HepG2 (cell line): Measurements from ENCODE around the gene PDE9A. TPM values are rescaled to one million over a fixed set of nuclear protein-coding genes. Genes with fewer than 3 reads are reported as not detected.
A peak's percentile ranks its signal among the peaks of the same experiment; 100 is the strongest.

Source experiments
- ARNTL ChIP-seq: sonication (generic); formaldehyde crosslinking; IDR thresholded peaks from 2 replicates; pipeline ENCODE4 v1.4.0; 2020; ENCODE audit warnings: mild to moderate bottlenecking, missing genetic modification reagents
- FLYWCH1 ChIP-seq: sonication (generic); formaldehyde crosslinking; IDR thresholded peaks from 2 replicates; pipeline ENCODE4 v1.8.1; 2023; ENCODE audit warnings: mild to moderate bottlenecking, missing genetic modification reagents
- FOSL2 ChIP-seq: sonication (generic); formaldehyde crosslinking; IDR thresholded peaks from 2 replicates; pipeline ENCODE4 v1.4.0; 2020; ENCODE audit warnings: missing genetic modification reagents
- PRDM15 ChIP-seq: sonication (generic); formaldehyde crosslinking; IDR thresholded peaks from 2 replicates; pipeline ENCODE4 v1.4.0; 2020; ENCODE audit warnings: missing genetic modification reagents
- RFX3 ChIP-seq: IDR thresholded peaks from 2 replicates; pipeline ENCODE4 v1.6.1; 2016; ENCODE audit warnings: missing biosample characterization, missing genetic modification reagents
- SALL2 ChIP-seq: sonication (generic); formaldehyde crosslinking; IDR thresholded peaks from 2 replicates; pipeline ENCODE4 v1.8.1; 2023; ENCODE audit warnings: mild to moderate bottlenecking, missing genetic modification reagents, inconsistent platforms
- STAT6 ChIP-seq: sonication (generic); formaldehyde crosslinking; IDR thresholded peaks from 2 replicates; pipeline ENCODE4 v1.4.0; 2020; ENCODE audit warnings: missing genetic modification reagents, mild to moderate bottlenecking, borderline replicate concordance
- TBX2 ChIP-seq: sonication (generic); formaldehyde crosslinking; IDR thresholded peaks from 2 replicates; pipeline ENCODE4 v1.5.0; 2020; ENCODE audit warnings: missing genetic modification reagents, mild to moderate bottlenecking, borderline replicate concordance
- ZNF281 ChIP-seq: sonication (generic); formaldehyde crosslinking; IDR thresholded peaks from 2 replicates; pipeline ENCODE4 v1.4.0; 2020; ENCODE audit warnings: missing genetic modification reagents, borderline replicate concordance
- ZNF367 ChIP-seq: sonication (generic); formaldehyde crosslinking; IDR thresholded peaks from 2 replicates; pipeline ENCODE4 v1.4.0; 2020; ENCODE audit warnings: missing genetic modification reagents, borderline replicate concordance
- ZNF451 ChIP-seq: sonication (generic); formaldehyde crosslinking; IDR thresholded peaks from 2 replicates; pipeline ENCODE4 v1.5.0; 2020; ENCODE audit warnings: mild to moderate bottlenecking, missing genetic modification reagents
- ZNF513 ChIP-seq: sonication (generic); formaldehyde crosslinking; conservative IDR thresholded peaks from 2 replicates; pipeline ENCODE4 v1.5.0; 2020; ENCODE audit warnings: missing genetic modification reagents
- ZNF567 ChIP-seq: sonication (generic); formaldehyde crosslinking; IDR thresholded peaks from 2 replicates; pipeline ENCODE4 v1.8.1; 2023; ENCODE audit warnings: mild to moderate bottlenecking, missing genetic modification reagents, borderline replicate concordance
- ZNF577 ChIP-seq: sonication (generic); formaldehyde crosslinking; IDR thresholded peaks from 2 replicates; pipeline ENCODE4 v1.4.0; 2020; ENCODE audit warnings: mild to moderate bottlenecking, low read depth, missing genetic modification reagents, borderline replicate concordance
- ZNF737 ChIP-seq: sonication (generic); formaldehyde crosslinking; IDR thresholded peaks from 2 replicates; pipeline ENCODE4 v1.5.0; 2020; ENCODE audit warnings: missing genetic modification reagents, mild to moderate bottlenecking, borderline replicate concordance
- ZNF775 ChIP-seq: sonication (generic); formaldehyde crosslinking; IDR thresholded peaks from 2 replicates; pipeline ENCODE4 v1.4.0; 2020; ENCODE audit warnings: missing genetic modification reagents, mild to moderate bottlenecking, moderate library complexity, borderline replicate concordance
- ZNF784 ChIP-seq: sonication (generic); formaldehyde crosslinking; IDR thresholded peaks from 2 replicates; pipeline ENCODE4 v1.5.1; 2020; ENCODE audit warnings: missing genetic modification reagents, mild to moderate bottlenecking, borderline replicate concordance
- polyA plus RNA-seq, 8 experiments: library from polyadenylated mRNA; depleted of rRNA in 3 of 8; stranded (reverse) in 7 of 8; unstranded in 1 of 8; fragments of >200 nt; fragmentation: Illumina TruSeq in 4 of 8; extraction: Trizol in 4 of 8; gene quantifications; 2 replicates each; pipeline versions ENCODE4 v1.2.1 to v1.2.3, GENCODE V29; 2011 to 2016; ENCODE audit warnings: low read depth in 4 of 8, missing spikeins in 1 of 8, mixed read lengths in 1 of 8; ENCODE audit not compliant: insufficient read depth in 1 of 8
- total RNA-seq, 5 experiments: library from RNA; depleted of rRNA; stranded (reverse); fragments of >200 nt; fragmentation: Illumina TruSeq; extraction: Trizol; gene quantifications; 2 replicates each; pipeline ENCODE4 v1.2.3, GENCODE V29; 2016; ENCODE audit warnings: low read depth in 1 of 5

The PDE9A gene
- total and polyA plus RNA-seq, 2 of the 13 experiments (the other 11 are each of a cell fraction or from before 2014, with no cell fraction given), result 4.6 to 19.7 TPM

- TF ChIP-seq ZNF281 (no peak), FLYWCH1 (no peak), RFX3 (CRISPR knock-in tag) (no peak; the same call in 1 of the 2 replicates), STAT6 (CRISPR knock-in tag) (no peak), ZNF451 (CRISPR knock-in tag) (no peak), ZNF775 (no peak), ZNF567 (CRISPR knock-in tag) (no peak), ZNF367 (CRISPR knock-in tag) (no peak), ZNF513 (CRISPR knock-in tag) (no peak), PRDM15 (no peak), SALL2 (peak; percentile 54; the same call in 1 of the 2 replicates), ZNF784 (CRISPR knock-in tag) (peak; percentile 24; the same call in 1 of the 2 replicates), TBX2 (CRISPR knock-in tag) (no peak; the same call in 1 of the 2 replicates), ZNF737 (CRISPR knock-in tag) (no peak), ARNTL (CRISPR knock-in tag) (0 out of 2 replicates have a peak, but pooled peaks have one; percentile 33), ZNF577 (CRISPR knock-in tag) (no peak), FOSL2 (CRISPR knock-in tag) (peak; percentile 46)
Measured at GRCh38 chr21:42737951-42738590, 84.7 kb downstream of the PDE9A start (continued).
